ENCODE data around the gene SERPINF2. TPM values are rescaled to one million over a fixed set of nuclear protein-coding genes. Genes with fewer than 3 reads are reported as not detected.
"Not testable (repeated sequence)": the region's sequence is repeated elsewhere in the genome, so short reads cannot be mapped to it uniquely, and the experiment has no call there.

The SERPINF2 gene
- total RNA-seq, 1 donor from 2014 or later, result 0.15 TPM

DNA sequence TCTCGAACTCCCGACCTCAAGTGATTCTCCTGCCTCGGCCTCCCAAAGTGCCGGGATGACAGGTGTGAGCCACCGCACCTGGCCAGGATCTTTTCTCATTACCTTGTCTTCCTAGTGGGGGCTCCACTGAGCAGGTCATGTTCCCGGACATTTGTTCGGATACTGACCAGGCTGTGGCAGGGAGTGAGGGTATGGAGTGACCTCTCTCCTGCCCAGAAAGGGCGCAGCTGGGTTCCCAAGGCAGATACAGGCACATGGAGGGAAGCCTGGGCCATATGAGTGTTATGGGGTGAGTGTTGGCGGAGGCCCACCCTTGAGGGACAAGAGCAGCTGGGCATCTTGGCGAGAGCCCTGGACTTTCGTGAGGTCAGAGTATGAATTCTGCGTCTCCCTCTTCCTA is 24.7 kb downstream of the SERPINF2 start:
- Mint-ChIP-seq H3K36me3 (ENCODE audit: low read depth) (no peaks in the 10 kb centered on the region), H3K4me3 (ENCODE audit: unreplicated experiment) (no peak overlapping the region), H3K9me3 (ENCODE audit: low read depth) (no peaks in the 10 kb centered on the region), H3K27me3 (ENCODE audit: low read depth) (no peaks in the 10 kb centered on the region), H3K27ac (ENCODE audit: unreplicated experiment) (no peak overlapping the region), H3K4me1 (ENCODE audit: low read depth) (peaks cover 28% of the 10 kb centered on the region)
- TF ChIP-seq, protein P1, sequence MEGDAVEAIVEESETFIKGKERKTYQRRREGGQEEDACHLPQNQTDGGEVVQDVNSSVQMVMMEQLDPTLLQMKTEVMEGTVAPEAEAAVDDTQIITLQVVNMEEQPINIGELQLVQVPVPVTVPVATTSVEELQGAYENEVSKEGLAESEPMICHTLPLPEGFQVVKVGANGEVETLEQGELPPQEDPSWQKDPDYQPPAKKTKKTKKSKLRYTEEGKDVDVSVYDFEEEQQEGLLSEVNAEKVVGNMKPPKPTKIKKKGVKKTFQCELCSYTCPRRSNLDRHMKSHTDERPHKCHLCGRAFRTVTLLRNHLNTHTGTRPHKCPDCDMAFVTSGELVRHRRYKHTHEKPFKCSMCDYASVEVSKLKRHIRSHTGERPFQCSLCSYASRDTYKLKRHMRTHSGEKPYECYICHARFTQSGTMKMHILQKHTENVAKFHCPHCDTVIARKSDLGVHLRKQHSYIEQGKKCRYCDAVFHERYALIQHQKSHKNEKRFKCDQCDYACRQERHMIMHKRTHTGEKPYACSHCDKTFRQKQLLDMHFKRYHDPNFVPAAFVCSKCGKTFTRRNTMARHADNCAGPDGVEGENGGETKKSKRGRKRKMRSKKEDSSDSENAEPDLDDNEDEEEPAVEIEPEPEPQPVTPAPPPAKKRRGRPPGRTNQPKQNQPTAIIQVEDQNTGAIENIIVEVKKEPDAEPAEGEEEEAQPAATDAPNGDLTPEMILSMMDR (IDR thresholded peaks at IDR 0.05), result no peak
- no peak for DNase-seq (ENCODE audit: low spot score)

DNA sequence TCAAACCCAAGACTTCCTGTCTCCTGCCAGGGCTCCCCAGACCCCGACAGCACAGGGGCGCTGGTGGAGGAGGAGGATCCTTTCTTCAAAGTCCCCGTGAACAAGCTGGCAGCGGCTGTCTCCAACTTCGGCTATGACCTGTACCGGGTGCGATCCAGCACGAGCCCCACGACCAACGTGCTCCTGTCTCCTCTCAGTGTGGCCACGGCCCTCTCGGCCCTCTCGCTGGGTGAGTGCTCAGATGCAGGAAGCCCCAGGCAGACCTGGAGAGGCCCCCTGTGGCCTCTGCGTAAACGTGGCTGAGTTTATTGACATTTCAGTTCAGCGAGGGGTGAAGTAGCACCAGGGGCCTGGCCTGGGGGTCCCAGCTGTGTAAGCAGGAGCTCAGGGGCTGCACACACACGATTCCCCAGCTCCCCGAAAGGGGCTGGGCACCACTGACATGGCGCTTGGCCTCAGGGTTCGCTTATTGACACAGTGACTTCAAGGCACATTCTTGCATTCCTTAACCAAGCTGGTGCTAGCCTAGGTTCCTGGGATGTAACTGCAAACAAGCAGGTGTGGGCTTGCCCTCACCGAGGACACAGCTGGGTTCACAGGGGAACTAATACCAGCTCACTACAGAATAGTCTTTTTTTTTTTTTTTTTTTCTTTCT is 27.3 kb downstream of the SERPINF2 start:
- Mint-ChIP-seq H3K9me3 (ENCODE audit: low read depth) (no peaks in the 10 kb centered on the region), H3K36me3 (ENCODE audit: low read depth) (peaks cover 1% of the 10 kb centered on the region), H3K4me1 (ENCODE audit: low read depth) (peaks cover 9% of the 10 kb centered on the region), H3K27ac (ENCODE audit: unreplicated experiment) (no peak overlapping the region), H3K27me3 (ENCODE audit: low read depth) (no peaks in the 10 kb centered on the region), H3K4me3 (ENCODE audit: unreplicated experiment) (no peak overlapping the region)
- TF ChIP-seq, protein P1 (IDR thresholded peaks at IDR 0.05), result no peak
- DNase-seq (ENCODE audit: low spot score), result no peak

DNA sequence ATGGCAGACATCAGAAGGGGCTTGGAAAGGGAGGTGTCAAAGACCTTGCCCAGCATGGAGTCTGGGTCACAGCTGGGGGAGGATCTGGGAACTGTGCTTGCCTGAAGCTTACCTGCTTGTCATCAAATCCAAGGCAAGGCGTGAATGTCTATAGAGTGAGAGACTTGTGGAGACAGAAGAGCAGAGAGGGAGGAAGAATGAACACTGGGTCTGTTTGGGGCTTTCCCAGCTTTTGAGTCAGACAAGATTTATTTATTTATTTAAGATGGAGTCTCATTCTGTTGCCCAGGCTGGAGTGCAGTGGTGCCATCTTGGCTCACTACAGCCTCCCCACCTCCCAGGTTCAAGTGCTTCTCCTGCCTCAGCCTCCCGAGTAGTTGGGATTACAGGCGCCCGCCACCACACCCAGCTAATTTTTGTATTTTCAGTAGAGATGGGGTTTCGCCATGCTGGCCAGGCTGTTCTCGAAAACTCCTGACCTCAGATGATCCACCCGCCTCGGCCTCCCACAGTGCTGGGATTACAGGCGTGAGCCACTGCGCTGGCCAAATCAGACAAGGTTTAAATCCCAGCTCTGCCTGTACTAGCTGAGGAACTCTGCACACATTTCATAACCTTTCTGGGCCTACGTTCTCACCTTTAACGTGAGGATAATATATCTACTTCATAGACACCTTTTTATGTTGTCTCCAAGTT is 30.5 kb downstream of the SERPINF2 start:
- H3K4me1 Mint-ChIP-seq (ENCODE audit: low read depth); H3K27ac Mint-ChIP-seq (ENCODE audit: unreplicated experiment); H3K27me3 Mint-ChIP-seq (ENCODE audit: low read depth); H3K4me3 Mint-ChIP-seq (ENCODE audit: unreplicated experiment); H3K9me3 Mint-ChIP-seq (ENCODE audit: low read depth); DNase-seq (ENCODE audit: low spot score): not testable (repeated sequence)
- H3K36me3 Mint-ChIP-seq (ENCODE audit: low read depth), result peaks cover 13% of the 10 kb centered on the region

DNA sequence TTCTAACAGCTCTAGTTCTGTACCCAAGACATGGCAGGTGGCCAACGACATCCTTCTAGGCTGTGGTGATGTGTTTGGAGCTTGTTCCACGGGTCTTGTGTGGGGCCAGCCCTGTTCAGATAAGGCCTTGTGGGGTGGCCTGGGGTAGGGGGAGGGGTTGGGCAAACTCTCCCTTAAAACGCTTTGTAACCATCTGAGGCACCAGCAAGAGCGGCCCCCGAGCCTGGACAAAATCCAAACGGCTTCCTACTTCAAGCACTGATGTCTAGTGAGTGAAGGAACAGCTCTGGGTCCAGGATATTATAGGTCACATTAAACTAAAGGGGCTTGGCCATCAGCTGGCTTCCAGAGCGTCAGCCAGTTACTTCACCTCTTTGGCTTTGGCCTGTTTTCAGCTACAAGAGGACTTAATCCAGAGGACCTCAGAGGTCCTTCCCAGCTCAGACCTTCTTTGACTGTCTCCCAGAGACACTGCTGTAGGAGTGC is 31.1 kb downstream of the SERPINF2 start:
- Mint-ChIP-seq H3K27me3 (ENCODE audit: low read depth) (no peaks in the 10 kb centered on the region), H3K36me3 (ENCODE audit: low read depth) (peaks cover 13% of the 10 kb centered on the region), H3K27ac (ENCODE audit: unreplicated experiment) (no peak overlapping the region), H3K4me3 (ENCODE audit: unreplicated experiment) (no peak overlapping the region), H3K9me3 (ENCODE audit: low read depth) (no peaks in the 10 kb centered on the region), H3K4me1 (ENCODE audit: low read depth) (peaks cover 9% of the 10 kb centered on the region)
- TF ChIP-seq, protein P1 (IDR thresholded peaks at IDR 0.05), result no peak
- no peak for DNase-seq (ENCODE audit: low spot score)

DNA sequence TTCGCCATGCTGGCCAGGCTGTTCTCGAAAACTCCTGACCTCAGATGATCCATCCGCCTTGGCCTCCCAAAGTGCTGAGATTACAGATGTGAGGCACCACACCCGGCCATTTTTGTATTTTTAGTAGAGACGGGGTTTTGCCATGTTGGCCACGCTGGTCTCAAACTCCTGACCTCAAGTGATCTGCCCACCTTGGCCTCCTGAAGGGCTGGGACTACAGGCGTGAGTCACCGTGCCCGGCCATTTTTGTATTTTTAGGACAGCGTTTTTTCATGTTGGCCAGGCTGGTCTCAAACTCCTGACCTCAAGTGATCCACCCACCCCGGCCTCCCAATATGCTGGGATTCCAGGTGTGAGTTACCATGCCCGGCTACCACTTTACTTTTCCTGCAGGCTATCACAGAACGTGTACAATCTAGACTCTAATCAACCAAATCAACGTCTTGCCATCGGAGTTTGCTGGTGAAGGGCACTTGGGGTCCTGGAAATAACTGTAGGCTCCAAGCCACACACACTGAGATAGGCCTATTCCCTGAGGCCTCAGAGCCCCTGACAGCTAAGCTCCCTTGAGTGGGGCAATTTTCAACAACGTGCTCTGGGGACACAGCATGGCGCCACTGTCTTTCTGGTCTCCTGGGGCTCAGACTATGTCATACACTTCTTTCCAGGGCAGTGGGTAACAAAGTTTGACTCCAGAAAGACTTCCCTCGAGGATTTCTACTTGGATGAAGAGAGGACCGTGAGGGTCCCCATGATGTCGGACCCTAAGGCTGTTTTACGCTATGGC is 31.9 kb downstream of the SERPINF2 start:
- Mint-ChIP-seq H3K9me3 (ENCODE audit: low read depth) (no peaks in the 10 kb centered on the region), H3K27ac (ENCODE audit: unreplicated experiment) (no peak overlapping the region), H3K27me3 (ENCODE audit: low read depth) (no peaks in the 10 kb centered on the region), H3K4me1 (ENCODE audit: low read depth) (peaks cover 12% of the 10 kb centered on the region), H3K36me3 (ENCODE audit: low read depth) (peaks cover 13% of the 10 kb centered on the region), H3K4me3 (ENCODE audit: unreplicated experiment) (no peak overlapping the region)
- DNase-seq (ENCODE audit: low spot score), result no peak
- TF ChIP-seq, protein P1 (IDR thresholded peaks at IDR 0.05), result no peak
